AML-193 (cell line): ENCODE results near the gene CWC27.
"Not testable (repeated sequence)": the region's sequence is repeated elsewhere in the genome, so short reads cannot be mapped to it uniquely, and the experiment has no call there.

Experiments
- DNase-seq, 2 experiments: peaks; one replicate each; lab custom pipeline; 2025; lab: John Stamatoyannopoulos, UW

The CWC27 gene

GRCh38 chr5:64838803-64839202 lies 70.1 kb downstream of the CWC27 start:
- no peak for DNase-seq

GRCh38 chr5:64839936-64840335 lies 71.2 kb downstream of the CWC27 start:
- no peak for DNase-seq

- no peak for DNase-seq
Observed at GRCh38 chr5:64840958-64841357, 72.2 kb downstream of the CWC27 start.

- DNase-seq, result no peak
Observed at GRCh38 chr5:64853777-64854176, 85.0 kb downstream of the CWC27 start.

GRCh38 chr5:64854855-64855254 lies 86.1 kb downstream of the CWC27 start:
- DNase-seq, result no peak

GRCh38 chr5:64859881-64860280 lies 91.2 kb downstream of the CWC27 start:
- no peak for DNase-seq

GRCh38 chr5:64861281-64861680 lies 92.6 kb downstream of the CWC27 start:
- no peak for DNase-seq

- DNase-seq, result no peak
Observed at GRCh38 chr5:64864171-64864570, 95.4 kb downstream of the CWC27 start.

GRCh38 chr5:64865662-64866061 lies 96.9 kb downstream of the CWC27 start:
- no peak for DNase-seq

GRCh38 chr5:64869419-64869818 lies 100.7 kb downstream of the CWC27 start:
- DNase-seq, result no peak

GRCh38 chr5:64872044-64872443 lies 103.3 kb downstream of the CWC27 start:
- DNase-seq, result no peak

- DNase-seq, result no peak
Observed at GRCh38 chr5:64873441-64873840, 104.7 kb downstream of the CWC27 start.

- no peak for DNase-seq
Observed at GRCh38 chr5:64874753-64875152, 106.0 kb downstream of the CWC27 start.

- no peak for DNase-seq
Observed at GRCh38 chr5:64876203-64876602, 107.5 kb downstream of the CWC27 start.

GRCh38 chr5:64880821-64881220 lies 112.1 kb downstream of the CWC27 start:
- no peak for DNase-seq

GRCh38 chr5:64883912-64884311 lies 115.2 kb downstream of the CWC27 start:
- DNase-seq, result no peak

GRCh38 chr5:64884541-64884940 lies 115.8 kb downstream of the CWC27 start:
- DNase-seq, result no peak

- no peak for DNase-seq
Observed at GRCh38 chr5:64887910-64888309, 119.2 kb downstream of the CWC27 start.

- no peak for DNase-seq
Observed at GRCh38 chr5:64895748-64896147, 127.0 kb downstream of the CWC27 start.

- DNase-seq, result no peak
Observed at GRCh38 chr5:64899838-64900237, 131.1 kb downstream of the CWC27 start.

- DNase-seq, result no peak
Observed at GRCh38 chr5:64900618-64901017, 131.9 kb downstream of the CWC27 start.

GRCh38 chr5:64907399-64907798 lies 138.7 kb downstream of the CWC27 start:
- DNase-seq, result not testable (repeated sequence)

- no peak for DNase-seq
Observed at GRCh38 chr5:64914396-64914795, 145.7 kb downstream of the CWC27 start.

- DNase-seq, result no peak
Observed at GRCh38 chr5:64918083-64918482, 149.4 kb downstream of the CWC27 start.

- no peak for DNase-seq
Observed at GRCh38 chr5:64921386-64921785, 152.7 kb downstream of the CWC27 start.
